A673 (cell line): ENCODE measurements around the gene FAM200C.

Experiments
- EZH2 ChIP-seq: fragments of 200-600 bp; sonication (generic); IDR thresholded peaks from 2 replicates; pipeline ENCODE4 v1.6.1; 2017; ENCODE audit warnings: borderline replicate concordance, low read depth, mild to moderate bottlenecking, mixed read lengths, antibody characterized with exemption, low read length; ENCODE audit not compliant: poor library complexity, severe bottlenecking
- TF ChIP-seq, protein P1 (sequence below): fragments of 300-800, 200-600 bp; sonication (generic); conservative IDR thresholded peaks from 2 replicates; pipeline ENCODE4 v1.5.1; 2017; ENCODE audit warnings: low read depth, mild to moderate bottlenecking, antibody characterized with exemption, low read length, moderate library complexity, mixed read lengths

DNA sequence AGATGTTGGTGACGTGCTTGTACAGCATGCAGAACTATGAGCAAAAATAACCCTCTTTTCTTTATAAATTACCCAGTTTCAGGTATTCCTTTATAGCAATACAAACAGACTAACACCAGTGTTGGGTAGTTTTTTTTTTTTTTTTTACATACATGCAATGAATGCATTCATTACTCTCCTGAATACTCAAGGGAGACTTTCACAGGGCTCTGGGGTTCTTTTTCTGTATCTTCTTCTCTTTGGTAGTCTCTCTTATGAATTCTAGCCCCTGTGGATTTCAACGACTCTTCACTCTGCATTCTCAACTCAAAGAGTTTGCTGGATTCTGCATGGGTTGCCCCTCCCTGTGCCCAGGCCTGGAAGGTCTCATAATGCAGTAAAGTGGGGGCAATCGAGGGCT, 49.6 kb upstream of the FAM200C start:
- TF ChIP-seq, protein P1, sequence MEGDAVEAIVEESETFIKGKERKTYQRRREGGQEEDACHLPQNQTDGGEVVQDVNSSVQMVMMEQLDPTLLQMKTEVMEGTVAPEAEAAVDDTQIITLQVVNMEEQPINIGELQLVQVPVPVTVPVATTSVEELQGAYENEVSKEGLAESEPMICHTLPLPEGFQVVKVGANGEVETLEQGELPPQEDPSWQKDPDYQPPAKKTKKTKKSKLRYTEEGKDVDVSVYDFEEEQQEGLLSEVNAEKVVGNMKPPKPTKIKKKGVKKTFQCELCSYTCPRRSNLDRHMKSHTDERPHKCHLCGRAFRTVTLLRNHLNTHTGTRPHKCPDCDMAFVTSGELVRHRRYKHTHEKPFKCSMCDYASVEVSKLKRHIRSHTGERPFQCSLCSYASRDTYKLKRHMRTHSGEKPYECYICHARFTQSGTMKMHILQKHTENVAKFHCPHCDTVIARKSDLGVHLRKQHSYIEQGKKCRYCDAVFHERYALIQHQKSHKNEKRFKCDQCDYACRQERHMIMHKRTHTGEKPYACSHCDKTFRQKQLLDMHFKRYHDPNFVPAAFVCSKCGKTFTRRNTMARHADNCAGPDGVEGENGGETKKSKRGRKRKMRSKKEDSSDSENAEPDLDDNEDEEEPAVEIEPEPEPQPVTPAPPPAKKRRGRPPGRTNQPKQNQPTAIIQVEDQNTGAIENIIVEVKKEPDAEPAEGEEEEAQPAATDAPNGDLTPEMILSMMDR = no peak
- no peak for TF ChIP-seq EZH2
